ENCODE results near the gene PIBF1. TPM values are rescaled to one million over a fixed set of nuclear protein-coding genes. Genes with fewer than 3 reads are reported as not detected.
"Not testable (repeated sequence)": the region's sequence is repeated elsewhere in the genome, so short reads cannot be mapped to it uniquely, and the experiment has no call there.

PIBF1 gene
- total and polyA plus RNA-seq, 7 donors = 5.4 to 12.8 (median 7.5) TPM

GRCh38 chr13:72798817-72799216 lies 16.9 kb downstream of the PIBF1 start:
- Histone ChIP-seq H3K36me3 (ENCODE audit: insufficient read depth in 1 of 2, low read depth in 1 of 2) (peaks cover 5 to 72% of the 10 kb centered on the region in 2 donors), H3K4me1 (no peaks in the 10 kb centered on the region), H3K9me3 (no peaks in the 10 kb centered on the region), H3K27me3 (ENCODE audit: insufficient read depth in 3 of 3, low read length in 2 of 3) (no peaks in the 10 kb centered on the region), H3K27ac (no peak overlapping the region), H3K4me3 (no peak overlapping the region)
- WGBS, 3 donors = 61 to 70% (median 64%) methylated on average over 3 of the region's 3 CpGs
- no peak for TF ChIP-seq CTCF (IDR thresholded peaks at IDR 0.05)
- DNase-seq = no peak
- ATAC-seq = no peak
- intact Hi-C loops (cut with DNase I) = no loop called here

- Histone ChIP-seq H3K9me3 (no peaks in the 10 kb centered on the region), H3K27ac (no peak overlapping the region), H3K4me1 (no peaks in the 10 kb centered on the region), H3K36me3 (ENCODE audit: insufficient read depth in 1 of 2, low read depth in 1 of 2) (peaks cover 0 to 27% of the 10 kb centered on the region in 2 donors), H3K27me3 (ENCODE audit: insufficient read depth in 3 of 3, low read length in 2 of 3) (no peaks in the 10 kb centered on the region), H3K4me3 (no peak overlapping the region)
- intact Hi-C loops (cut with DNase I) = no loop called here
- DNase-seq (no peak), ATAC-seq (no peak)
- no peak for TF ChIP-seq CTCF (IDR thresholded peaks at IDR 0.05)
- WGBS, 3 donors = 93 to 100% (median 93%) methylated on average over 1 of the region's 1 CpG
Observed at GRCh38 chr13:72804301-72804700, 22.4 kb downstream of the PIBF1 start.

GRCh38 chr13:72805676-72806346 lies 23.9 kb downstream of the PIBF1 start:
- WGBS, 3 donors = 96 to 99% (median 97%) methylated on average over 1 of the region's 1 CpG
- intact Hi-C loops (cut with DNase I) = no loop called here

GRCh38 chr13:72806514-72806913 lies 24.6 kb downstream of the PIBF1 start:
- H3K4me1 ChIP-seq; intact Hi-C loops (cut with DNase I); H3K27ac ChIP-seq; H3K4me3 ChIP-seq; DNase-seq; H3K27me3 ChIP-seq (ENCODE audit: insufficient read depth in 3 of 3, low read length in 2 of 3); H3K9me3 ChIP-seq; H3K36me3 ChIP-seq (ENCODE audit: insufficient read depth in 1 of 2, low read depth in 1 of 2); ATAC-seq: not testable (repeated sequence)
- 92 to 97% (median 96%) methylated on average over 1 of the region's 1 CpG for WGBS, 3 donors

More at GRCh38 chr13:72805676-72806346, 23.9 kb downstream of the PIBF1 start:
- TF ChIP-seq CTCF (IDR thresholded peaks at IDR 0.05) = no peak
- ATAC-seq (no peak), DNase-seq (no peak)
- Histone ChIP-seq H3K27me3 (ENCODE audit: insufficient read depth in 3 of 3, low read length in 2 of 3) (no peaks in the 10 kb centered on the region), H3K27ac (no peak overlapping the region), H3K4me3 (no peak overlapping the region), H3K4me1 (no peaks in the 10 kb centered on the region), H3K36me3 (ENCODE audit: insufficient read depth in 1 of 2, low read depth in 1 of 2) (peaks cover 0 to 12% of the 10 kb centered on the region in 2 donors), H3K9me3 (no peaks in the 10 kb centered on the region)

- intact Hi-C loops (cut with DNase I) = no loop called here
- peak; percentile 66 for TF ChIP-seq CTCF (IDR thresholded peaks at IDR 0.05)
Observed at GRCh38 chr13:72808917-72809500, 27.1 kb downstream of the PIBF1 start.

More at GRCh38 chr13:72808917-72809500, 27.1 kb downstream of the PIBF1 start:
- Histone ChIP-seq H3K9me3 (no peaks in the 10 kb centered on the region), H3K4me3 (no peak overlapping the region), H3K36me3 (ENCODE audit: insufficient read depth in 1 of 2, low read depth in 1 of 2) (peaks cover 0 to 4% of the 10 kb centered on the region in 2 donors), H3K27ac (no peak overlapping the region), H3K27me3 (ENCODE audit: insufficient read depth in 3 of 3, low read length in 2 of 3) (no peaks in the 10 kb centered on the region), H3K4me1 (no peaks in the 10 kb centered on the region)
- 9 to 15% (median 11%) methylated on average over 1 of the region's 1 CpG for WGBS, 3 donors
- no peak for ATAC-seq
- DNase-seq = no peak
